B cell (primary cell): ENCODE measurements around the gene HIBCH.

Experiments used
- CTCF ChIP-seq: fragments of 200-600 bp; IDR thresholded peaks from one replicate; pipeline ENCODE4 v1.8.0; 2022; ENCODE audit warnings: antibody characterized with exemption, mild to moderate bottlenecking
- EZH2 ChIP-seq: IDR thresholded peaks from 2 replicates; pipeline ENCODE4 v1.6.1; 2012; ENCODE audit warnings: borderline replicate concordance, low read depth, mild to moderate bottlenecking, moderate library complexity, low read length; ENCODE audit not compliant: insufficient read depth, poor library complexity, severe bottlenecking

GRCh38 chr2:190355968-190356644 is 36.5 kb upstream of the HIBCH start:
- TF ChIP-seq EZH2 (no peak), CTCF (no peak)
